ENCODE data around the gene SUN2. TPM values are rescaled to one million over a fixed set of nuclear protein-coding genes. Genes with fewer than 3 reads are reported as not detected.
A peak's percentile ranks its signal among the peaks of the same experiment; 100 is the strongest.

The SUN2 gene
- total RNA-seq, 4 donors from 2014 or later = 417 to 598 (median 449) TPM

- intact Hi-C loops (cut with DNase I) = no loop called here
- H3K36me3 ChIP-seq = peaks cover 76 to 86% (median 82%) of the 10 kb centered on the region in 4 donors
- H3K9me3 ChIP-seq = no peaks in the 10 kb centered on the region
- no peaks in the 10 kb centered on the region for H3K27me3 ChIP-seq
- TF ChIP-seq CTCF (IDR thresholded peaks at IDR 0.05) = no peak
- no peak for TF ChIP-seq POLR2AphosphoS5 (IDR thresholded peaks at IDR 0.05)
- no peak for TF ChIP-seq POLR2A (IDR thresholded peaks at IDR 0.05; ENCODE audit: low read depth)
- TF ChIP-seq EP300 (IDR thresholded peaks at IDR 0.05) = no peak
- H3K4me3 ChIP-seq = no peak overlapping the region
- peaks cover 24 to 39% (median 38%) of the 10 kb centered on the region in 4 donors for H3K4me1 ChIP-seq
- 83% methylated on average over 21 of the region's 21 CpGs for WGBS
- no peak for DNase-seq (ENCODE audit: extremely low spot score)
- H3K27ac ChIP-seq (replicated peaks in 1 of 4) = peak overlapping the region; percentile 12 to 86 (median 46)
Measured at GRCh38 chr22:38737302-38738060, 18.3 kb downstream of the SUN2 start.

DNA sequence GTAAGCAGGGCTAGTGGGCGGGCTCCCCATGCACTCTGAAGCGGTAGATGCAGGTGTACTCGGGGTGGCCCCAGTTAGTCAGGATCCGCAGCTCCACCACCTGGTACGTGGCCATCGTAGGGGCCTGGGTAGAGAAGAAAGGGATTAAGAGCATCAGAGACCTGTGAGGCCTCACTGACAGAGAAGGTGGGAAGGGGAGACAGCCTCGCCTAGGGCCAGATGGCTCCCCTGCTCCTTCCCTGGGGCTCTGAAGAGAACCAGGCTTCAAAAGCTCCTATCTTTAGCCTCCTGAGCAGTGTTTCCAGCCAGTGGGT is 19.6 kb downstream of the SUN2 start:
- 92% methylated on average over 7 of the region's 7 CpGs for WGBS
- no peak for TF ChIP-seq EP300 (IDR thresholded peaks at IDR 0.05)
- no peak for TF ChIP-seq POLR2A (IDR thresholded peaks at IDR 0.05; ENCODE audit: low read depth)
- no peak for TF ChIP-seq POLR2AphosphoS5 (IDR thresholded peaks at IDR 0.05)
- no peak for TF ChIP-seq CTCF (IDR thresholded peaks at IDR 0.05)
- no peaks in the 10 kb centered on the region for H3K27me3 ChIP-seq
- peaks cover 30 to 48% (median 46%) of the 10 kb centered on the region in 4 donors for H3K4me1 ChIP-seq
- intact Hi-C loops (cut with DNase I) = no loop called here
- H3K9me3 ChIP-seq = no peaks in the 10 kb centered on the region
- H3K27ac ChIP-seq (replicated peaks in 1 of 4) = peak overlapping the region; percentile 74 to 86 (median 80)
- no peak overlapping the region for H3K4me3 ChIP-seq
- DNase-seq (ENCODE audit: extremely low spot score) = no peak
- H3K36me3 ChIP-seq = peaks cover 63 to 83% (median 79%) of the 10 kb centered on the region in 4 donors

GRCh38 chr22:38735465-38736256 is 20.1 kb downstream of the SUN2 start:
- H3K4me1 ChIP-seq = peaks cover 30 to 48% (median 46%) of the 10 kb centered on the region in 4 donors
- no peak overlapping the region for H3K4me3 ChIP-seq
- intact Hi-C loops (cut with DNase I) = no loop called here
- no peak for DNase-seq (ENCODE audit: extremely low spot score)
- TF ChIP-seq POLR2AphosphoS5 (IDR thresholded peaks at IDR 0.05) = peak in 1 of 2 donors; percentile 47
- TF ChIP-seq POLR2A (IDR thresholded peaks at IDR 0.05; ENCODE audit: low read depth) = no peak
- H3K36me3 ChIP-seq = peaks cover 59 to 83% (median 79%) of the 10 kb centered on the region in 4 donors
- H3K27me3 ChIP-seq = no peaks in the 10 kb centered on the region
- WGBS = 78% methylated on average over 14 of the region's 15 CpGs
- no peaks in the 10 kb centered on the region for H3K9me3 ChIP-seq
- H3K27ac ChIP-seq (replicated peaks in 1 of 4) = peak overlapping the region; percentile 74 to 86 (median 80)

DNA sequence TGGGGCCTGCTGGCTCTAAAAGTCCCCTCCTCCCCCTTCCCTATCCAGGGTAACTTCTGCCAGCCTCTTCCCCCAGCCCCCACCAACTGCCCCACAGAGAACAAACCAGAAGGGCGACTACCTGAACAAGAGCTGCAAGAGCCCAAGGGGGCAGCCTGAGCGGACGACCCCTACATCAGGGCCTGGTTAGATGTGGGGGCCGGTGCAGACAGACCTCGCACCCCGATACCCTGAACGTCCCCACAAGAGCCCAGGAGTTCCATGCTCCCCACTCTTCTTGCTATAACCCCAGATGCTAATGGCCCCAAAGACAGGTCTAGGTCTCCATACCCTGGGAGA is 20.7 kb downstream of the SUN2 start:
- intact Hi-C loops (cut with DNase I) = no loop called here
- H3K27me3 ChIP-seq = no peaks in the 10 kb centered on the region
- H3K9me3 ChIP-seq = no peaks in the 10 kb centered on the region
- no peak overlapping the region for H3K4me3 ChIP-seq
- H3K36me3 ChIP-seq = peaks cover 59 to 83% (median 79%) of the 10 kb centered on the region in 4 donors
- WGBS = 97% methylated on average over 6 of the region's 7 CpGs
- peaks cover 30 to 48% (median 46%) of the 10 kb centered on the region in 4 donors for H3K4me1 ChIP-seq
- TF ChIP-seq POLR2A (IDR thresholded peaks at IDR 0.05; ENCODE audit: low read depth) (no peak), EP300 (IDR thresholded peaks at IDR 0.05) (no peak), CTCF (IDR thresholded peaks at IDR 0.05) (no peak), POLR2AphosphoS5 (IDR thresholded peaks at IDR 0.05) (no peak)
- no peak for DNase-seq (ENCODE audit: extremely low spot score)
- peak overlapping the region; percentile 74 to 86 (median 80) for H3K27ac ChIP-seq (replicated peaks in 1 of 4)

DNA sequence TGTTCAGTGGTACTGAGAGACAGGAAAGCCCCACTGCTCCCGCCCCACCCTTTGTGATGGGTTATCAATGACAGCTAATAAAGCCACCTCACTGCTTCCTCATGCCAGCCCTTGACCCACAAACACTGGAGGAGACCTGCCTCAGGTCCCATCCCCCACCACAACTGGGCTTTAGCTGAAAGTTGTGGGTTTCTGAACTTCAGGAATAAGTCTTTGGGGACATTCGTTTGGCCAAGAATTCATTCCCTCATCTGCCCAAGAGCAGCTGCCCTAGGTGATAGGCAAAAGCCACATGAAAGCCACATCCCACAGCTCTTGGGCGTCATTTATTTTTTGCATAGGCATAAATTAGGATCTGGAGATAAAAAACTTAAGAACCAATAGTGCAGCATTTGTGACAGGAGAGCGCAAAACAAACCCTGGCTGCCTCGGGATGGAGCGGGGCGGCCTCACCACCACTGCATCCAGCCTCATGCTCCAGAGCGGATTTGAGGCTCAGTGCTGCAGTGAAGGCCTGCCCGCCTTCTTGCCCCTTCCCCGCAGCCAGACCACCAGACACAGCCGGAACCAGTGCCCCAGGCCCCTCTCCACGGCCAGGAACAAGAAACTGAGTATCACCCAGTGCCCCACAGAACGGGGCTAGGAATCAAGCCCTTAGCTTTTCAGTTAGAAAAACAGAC is 21.2 kb downstream of the SUN2 start:
- H3K27ac ChIP-seq (replicated peaks in 1 of 4) = peak overlapping the region; percentile 74 to 86 (median 80)
- no peaks in the 10 kb centered on the region for H3K27me3 ChIP-seq
- TF ChIP-seq CTCF (IDR thresholded peaks at IDR 0.05) = no peak
- no peak for TF ChIP-seq EP300 (IDR thresholded peaks at IDR 0.05)
- no peak for TF ChIP-seq POLR2AphosphoS5 (IDR thresholded peaks at IDR 0.05)
- no peak for TF ChIP-seq POLR2A (IDR thresholded peaks at IDR 0.05; ENCODE audit: low read depth)
- peaks cover 30 to 48% (median 46%) of the 10 kb centered on the region in 4 donors for H3K4me1 ChIP-seq
- intact Hi-C loops (cut with DNase I) = no loop called here
- 88% methylated on average over 11 of the region's 13 CpGs for WGBS
- no peaks in the 10 kb centered on the region for H3K9me3 ChIP-seq
- peaks cover 59 to 83% (median 79%) of the 10 kb centered on the region in 4 donors for H3K36me3 ChIP-seq
- DNase-seq (ENCODE audit: extremely low spot score) = no peak
- H3K4me3 ChIP-seq = no peak overlapping the region
